CD4-positive, alpha-beta T cell treated with Interleukin-17A for 4 hours (primary cell): Measurements from ENCODE around the gene RD3L.
"Not testable (repeated sequence)": the region's sequence is repeated elsewhere in the genome, so short reads cannot be mapped to it uniquely, and the experiment has no call there.

Source experiments
- DNase-seq: peaks from one replicate; pipeline ENCODE4 v3.0.0-alpha.2; 2020; ENCODE audit warnings: mixed read lengths

The RD3L gene

GRCh38 chr14:103941973-103942736 lies at the start of gene RD3L:
Gene RD3L, minus strand, starts transcription at chr14:103942529. Its CDS starts 834 bp downstream, at chr14:103941695.
- no peak for DNase-seq

- no peak for DNase-seq
These were observed 47.6 kb upstream of the RD3L start for GRCh38 chr14:103989964-103990363.

DNA sequence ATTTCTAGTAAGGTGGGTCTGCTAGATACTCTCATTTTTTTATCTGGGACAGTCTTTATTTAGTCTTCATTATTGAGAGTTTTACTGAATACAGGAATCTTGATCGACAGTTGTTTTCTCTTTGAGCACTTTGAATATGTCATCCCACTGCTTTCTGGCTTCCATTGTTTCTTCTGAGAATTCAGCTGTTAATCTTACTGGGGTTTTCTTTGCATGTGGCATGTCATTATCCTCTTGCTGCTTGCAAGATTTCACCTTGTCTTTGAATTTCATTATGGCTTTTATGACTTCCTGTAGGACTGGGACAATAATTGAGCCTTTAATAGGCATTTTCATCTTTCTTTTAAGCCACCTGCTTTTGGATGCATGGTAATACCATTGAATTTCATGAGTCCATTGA lies 46.7 kb upstream of the RD3L start:
- DNase-seq: no peak

- DNase-seq: no peak
These were observed 41.9 kb upstream of the RD3L start for GRCh38 chr14:103984196-103984595.

DNA sequence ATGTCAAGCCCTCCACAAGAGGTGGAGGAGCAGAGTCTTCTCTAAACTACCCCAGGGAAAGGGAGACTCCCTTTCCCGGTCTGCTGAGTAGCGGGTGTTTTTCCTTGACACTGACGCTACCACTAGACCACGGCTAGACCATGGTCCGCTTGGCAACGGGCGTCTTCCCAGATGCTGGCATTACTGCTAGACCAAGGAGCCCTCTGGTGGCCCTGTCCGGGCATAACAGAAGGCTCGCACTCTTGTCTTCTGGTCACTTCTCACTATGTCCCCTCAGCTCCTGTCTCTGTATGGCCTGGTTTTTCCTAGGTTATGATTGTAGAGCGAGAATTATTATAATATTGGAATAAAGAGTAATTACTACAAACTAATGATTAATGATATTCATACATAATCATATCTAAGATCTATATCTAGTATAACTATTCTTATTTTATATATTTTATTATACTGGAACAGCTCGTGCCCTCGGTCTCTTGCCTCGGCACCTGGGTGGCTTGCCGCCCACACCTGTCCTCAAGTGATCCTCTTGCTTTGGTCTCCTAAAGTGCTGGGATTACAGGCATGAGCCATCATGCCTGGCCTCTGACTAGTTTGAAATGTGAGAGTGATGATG lies 38.4 kb upstream of the RD3L start:
- DNase-seq: not testable (repeated sequence)

DNA sequence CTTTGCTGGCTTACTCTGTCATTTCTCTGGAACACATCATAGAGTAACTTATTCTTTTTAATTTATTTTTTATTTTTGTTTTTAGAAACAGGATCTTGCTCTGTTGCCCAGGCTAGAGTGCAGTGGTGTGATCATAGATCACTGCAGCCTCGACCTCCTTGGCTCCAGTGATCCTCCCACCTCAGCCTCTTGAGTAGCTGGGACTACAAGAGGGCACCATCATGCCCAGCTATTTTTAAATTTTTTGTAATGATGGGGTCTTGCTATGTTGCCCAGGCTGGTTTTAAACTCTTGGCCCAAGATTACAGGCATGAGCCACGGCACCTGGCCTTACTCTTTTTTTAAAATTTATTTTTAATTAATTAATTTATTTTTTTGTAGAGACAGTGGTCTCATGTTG lies 32.2 kb upstream of the RD3L start:
- no peak for DNase-seq

GRCh38 chr14:103973354-103973753 lies 31.0 kb upstream of the RD3L start:
- no peak for DNase-seq

DNA sequence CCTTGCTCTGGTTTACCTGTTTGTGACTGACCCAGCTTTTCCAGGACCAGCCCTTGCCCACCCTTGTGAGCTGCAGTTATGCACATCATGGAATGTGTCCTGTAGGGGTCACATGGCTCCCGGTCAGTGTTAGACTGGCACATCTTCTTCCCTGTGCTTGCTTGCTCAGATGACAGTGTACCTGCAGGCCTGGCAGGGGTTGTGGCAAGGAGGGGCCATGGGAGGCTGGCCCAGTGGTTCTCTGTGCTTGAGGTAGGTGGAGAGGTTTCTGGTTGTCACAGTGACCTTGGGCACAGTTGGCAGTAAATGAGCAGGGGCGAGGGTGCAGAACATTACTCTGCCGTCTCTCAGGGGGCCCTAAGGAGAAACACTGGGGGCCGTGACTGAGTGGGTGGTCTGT lies 27.6 kb upstream of the RD3L start:
- no peak for DNase-seq

- DNase-seq: no peak
These were observed 24.3 kb upstream of the RD3L start for GRCh38 chr14:103966631-103967030.

- DNase-seq: no peak
These were observed 19.7 kb upstream of the RD3L start for GRCh38 chr14:103961928-103962578.

- DNase-seq: no peak
These were observed 18.2 kb upstream of the RD3L start for GRCh38 chr14:103960457-103961055.

DNA sequence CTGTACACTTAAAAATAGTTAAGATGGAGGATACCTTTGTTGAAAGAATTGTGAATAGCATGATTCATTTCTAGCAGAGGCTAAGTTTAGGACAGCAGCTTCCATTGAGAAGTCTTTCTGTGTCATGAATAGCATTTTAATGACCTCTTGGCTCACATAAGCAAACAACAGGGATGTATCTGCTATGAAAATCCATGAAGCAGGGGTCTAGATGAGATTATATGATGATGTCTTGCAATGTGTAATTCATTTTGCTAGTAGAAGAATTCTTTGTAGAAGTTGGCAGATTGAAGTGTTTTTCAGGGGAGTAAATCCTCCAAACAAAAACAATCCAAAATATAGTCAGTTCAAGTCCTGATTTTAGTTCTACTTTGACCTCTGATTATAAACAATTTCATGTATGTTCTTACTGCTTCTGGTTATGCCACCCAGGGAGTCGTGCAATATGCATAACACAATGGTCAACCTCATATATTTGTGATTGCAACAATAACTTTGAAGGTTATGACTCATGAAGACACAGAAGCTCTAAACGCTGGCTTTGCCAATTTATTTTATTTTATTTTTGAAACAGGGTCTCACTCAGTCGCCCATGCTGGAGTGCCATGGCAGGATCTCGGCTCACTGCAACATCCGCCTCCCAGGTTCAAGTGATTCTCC lies 6.9 kb upstream of the RD3L start:
- no peak for DNase-seq

DNA sequence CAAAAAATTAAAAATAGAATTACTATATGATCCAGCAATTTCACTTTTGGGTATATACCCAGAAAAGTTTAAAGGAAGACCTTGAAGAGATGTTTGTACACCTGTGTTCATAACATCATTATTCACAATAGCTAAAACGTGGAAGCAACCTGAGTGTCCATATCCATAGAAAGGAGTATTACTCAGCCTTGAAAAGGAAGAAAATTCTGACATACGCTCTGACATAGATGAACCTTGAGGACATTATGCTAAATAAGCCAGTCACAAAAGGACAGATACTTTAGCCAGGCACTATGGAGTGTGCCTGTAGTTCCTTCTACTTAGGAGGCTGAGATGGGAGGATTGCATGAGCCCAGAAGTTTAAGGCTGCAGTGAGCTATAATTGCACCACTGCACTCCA lies 6.1 kb upstream of the RD3L start:
- no peak for DNase-seq

GRCh38 chr14:103946975-103947374 lies 4.6 kb upstream of the RD3L start:
- no peak for DNase-seq

- DNase-seq: no peak
These were observed 1.3 kb upstream of the RD3L start for GRCh38 chr14:103943673-103944072.

DNA sequence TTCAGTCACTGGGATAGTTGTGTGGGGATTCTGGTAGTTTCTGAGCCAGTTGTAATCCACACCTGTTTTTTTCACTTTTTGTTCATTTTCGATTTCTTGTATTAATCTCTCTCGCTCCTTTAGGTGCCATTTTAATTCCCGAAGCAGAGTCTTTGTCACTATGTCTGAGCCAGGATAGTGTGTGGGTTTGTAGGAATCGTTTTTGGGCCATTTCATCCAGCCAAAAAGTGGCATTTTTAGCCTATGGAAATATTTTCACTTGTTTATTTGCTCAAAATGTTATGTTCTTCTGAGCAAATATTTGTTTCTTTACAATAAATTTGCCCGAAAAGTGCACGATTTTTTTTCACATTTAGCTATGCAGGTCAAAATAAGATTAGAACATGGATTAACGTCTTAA lies 867 bp downstream of the RD3L start:
- DNase-seq: no peak

GRCh38 chr14:103935102-103935501 lies 7.2 kb downstream of the RD3L start:
- DNase-seq: no peak

DNA sequence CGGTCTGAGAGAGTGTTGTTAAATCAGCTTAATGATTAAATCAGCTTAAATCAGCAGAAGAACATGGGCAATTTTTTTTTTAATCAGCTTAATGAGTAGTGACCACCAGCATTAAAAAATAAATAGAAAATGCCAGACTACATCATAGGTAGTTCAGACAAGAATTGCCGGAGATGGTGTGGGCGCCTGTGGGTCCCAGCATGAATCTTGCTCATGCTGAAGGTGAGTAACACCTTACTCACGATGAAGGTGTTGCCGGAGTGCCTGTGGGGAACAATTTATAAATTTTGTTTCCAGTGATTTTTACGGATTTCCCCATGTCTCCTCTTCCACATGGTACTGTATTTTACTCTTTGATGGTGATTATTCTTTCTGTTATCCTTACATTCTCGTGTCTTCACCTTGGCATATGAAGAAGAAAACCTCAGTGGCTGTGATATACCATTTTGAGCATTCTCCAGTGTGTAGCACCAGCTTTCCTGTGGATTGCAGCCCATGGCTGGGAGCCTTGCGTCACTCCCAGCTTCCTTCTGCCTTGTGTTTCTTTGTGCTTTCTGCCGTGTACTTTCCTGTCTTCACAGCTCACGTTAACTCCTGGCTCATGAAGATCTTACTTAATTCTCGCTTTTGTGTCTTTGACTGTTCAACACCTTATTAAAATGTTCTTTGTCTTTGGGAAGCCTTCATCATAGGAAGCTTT lies 9.4 kb downstream of the RD3L start:
- no peak for DNase-seq

GRCh38 chr14:103931422-103931821 lies 10.9 kb downstream of the RD3L start:
- no peak for DNase-seq

DNA sequence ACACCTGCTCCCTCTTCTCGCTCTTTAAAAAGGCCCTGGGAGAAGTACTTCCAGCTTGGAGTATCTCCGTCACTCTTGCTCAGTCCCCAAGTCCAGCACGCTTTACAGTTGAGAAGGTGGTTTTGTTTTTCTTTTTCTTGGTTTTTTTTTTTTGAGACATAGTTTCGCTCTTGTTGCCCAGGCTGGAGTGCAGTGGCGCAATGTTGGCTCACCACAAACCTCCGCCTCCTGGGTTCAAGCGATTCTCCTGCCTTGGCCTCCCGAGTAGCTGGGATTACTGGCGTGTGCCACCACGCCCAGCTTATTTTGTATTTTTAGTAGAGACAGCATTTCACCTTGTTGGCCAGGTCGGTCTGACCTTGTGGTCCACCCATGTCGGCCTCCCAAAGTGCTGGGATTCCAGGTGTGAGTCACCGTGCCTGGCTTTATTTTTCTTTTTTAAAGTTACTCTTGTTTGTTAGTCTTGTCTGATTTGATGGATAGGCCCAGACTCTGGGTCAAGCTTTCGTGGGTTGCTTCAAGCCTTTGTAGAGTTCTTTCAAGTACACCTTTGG lies 12.2 kb downstream of the RD3L start:
- no peak for DNase-seq

DNA sequence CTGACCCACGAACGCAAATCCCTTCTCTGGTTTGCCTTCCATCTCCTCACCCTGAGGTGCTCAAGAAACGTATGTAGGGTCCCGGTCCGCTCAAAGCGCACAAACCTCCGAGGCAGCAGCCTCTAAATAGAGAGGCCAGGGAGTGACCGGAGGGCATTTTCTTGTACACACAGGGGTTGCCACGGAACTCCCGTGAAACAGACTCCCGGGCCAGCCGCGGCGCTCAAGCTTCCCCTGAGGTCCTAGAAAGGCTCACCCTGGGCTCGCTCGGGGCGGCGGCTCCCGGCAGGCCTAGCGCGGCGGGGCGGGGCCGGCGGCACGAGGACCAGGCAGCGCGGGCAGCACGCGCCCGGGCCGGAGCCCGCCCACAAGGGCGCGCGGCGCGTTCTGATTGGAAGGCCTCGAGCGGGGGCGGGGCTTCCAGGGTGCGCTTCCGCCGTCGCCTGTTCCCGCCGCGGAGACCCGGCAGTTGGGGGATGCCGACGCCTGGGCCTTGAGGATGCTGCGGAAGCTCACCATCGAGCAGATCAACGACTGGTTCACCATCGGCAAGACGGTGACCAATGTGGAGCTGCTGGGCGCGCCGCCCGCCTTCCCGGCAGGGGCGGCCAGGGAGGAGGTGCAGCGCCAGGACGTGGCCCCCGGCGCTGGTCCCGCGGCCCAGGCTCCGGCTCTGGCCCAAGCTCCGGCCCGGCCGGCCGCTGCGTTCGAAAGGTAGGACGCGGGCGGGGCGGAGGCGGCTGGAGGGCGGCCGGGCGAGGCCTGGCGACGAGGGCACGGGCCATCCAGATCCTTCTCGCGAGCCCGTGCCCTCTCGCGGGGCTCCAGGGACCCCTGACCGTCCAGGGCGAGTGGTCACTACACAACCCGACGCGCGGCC lies 14.1 kb downstream of the RD3L start, which contains the start of gene TDRD9:
TDRD9 (plus strand) TSS at position 446 of the 880 bp plus-strand sequence; CDS start at position 500, 54 bp downstream.
- peak; percentile 34 for DNase-seq
